SK-N-SH treated with all-trans-retinoic acid at 6 μM for 48 hours (cell line): ENCODE results near the gene PLEKHG5.

ENCODE experiments used
- ARNTL ChIP-seq: fragments of 450-650 bp; formaldehyde crosslinking; IDR thresholded peaks from 2 replicates; pipeline ENCODE4 v1.5.0; 2020; ENCODE audit warnings: low read depth, mild to moderate bottlenecking, moderate library complexity, borderline replicate concordance
- OSR1 ChIP-seq: fragments of 250-450 bp; sonication (Bioruptor Pico); IDR thresholded peaks from 2 replicates; pipeline ENCODE4 v1.8.0; 2022; ENCODE audit warnings: moderate library complexity, mild to moderate bottlenecking, inconsistent platforms
- POU6F1 ChIP-seq: fragments of 250-450 bp; sonication (Bioruptor Pico); IDR thresholded peaks from 2 replicates; pipeline ENCODE4 v1.8.0; 2021; ENCODE audit warnings: low read depth, mild to moderate bottlenecking, moderate library complexity, borderline replicate concordance
- PPARA ChIP-seq: fragments of 250-450 bp; sonication (Bioruptor Pico); IDR thresholded peaks from 2 replicates; pipeline ENCODE4 v1.5.0; 2020; ENCODE audit warnings: mild to moderate bottlenecking, borderline replicate concordance
- ZFP30 ChIP-seq: fragments of 450-650 bp; formaldehyde crosslinking; IDR thresholded peaks from 2 replicates; pipeline ENCODE4 v1.5.0; 2022; ENCODE audit warnings: mild to moderate bottlenecking, moderate library complexity
- TF ChIP-seq, protein P1 (sequence below): fragments of 250-450 bp; sonication (Bioruptor Pico); IDR thresholded peaks from 2 replicates; pipeline ENCODE4 v1.5.1; 2020; ENCODE audit warnings: low read depth, mild to moderate bottlenecking, moderate library complexity

DNA sequence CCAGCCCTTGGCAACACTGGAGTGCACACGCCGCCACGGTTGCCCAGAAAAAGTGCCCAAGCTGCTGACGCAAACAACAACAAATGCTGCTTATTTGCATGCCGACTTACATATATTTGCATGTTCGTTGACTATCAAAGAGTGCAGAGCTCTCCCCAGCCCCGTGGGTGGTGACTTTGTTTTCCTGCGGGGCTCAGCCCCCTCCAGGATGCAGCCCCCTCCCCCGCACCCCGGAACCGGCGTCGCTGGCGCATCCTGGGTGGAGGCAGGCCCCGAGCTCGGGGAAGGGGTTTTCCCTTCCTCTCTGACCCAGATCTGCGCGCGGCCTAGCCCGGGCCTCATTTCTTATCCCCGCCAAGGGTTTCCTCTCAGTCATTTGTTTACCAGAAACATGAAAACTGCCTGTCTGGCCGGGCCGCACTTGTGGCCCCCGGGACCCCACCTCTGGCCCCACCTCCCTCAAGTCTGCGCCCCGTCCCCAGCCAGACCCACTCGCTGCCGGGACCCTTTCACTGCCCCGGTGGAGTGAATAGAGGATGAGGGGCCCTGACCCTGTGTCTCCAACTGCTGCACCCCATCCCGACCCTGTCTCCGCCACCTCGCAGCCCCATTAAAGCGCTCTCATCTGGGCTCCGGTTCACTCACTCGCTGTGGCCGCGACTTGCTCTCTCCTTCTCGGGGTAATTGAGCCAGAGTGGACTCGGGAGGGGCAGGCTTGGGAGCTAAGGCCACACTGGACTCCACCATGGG lies 31.0 kb downstream of the PLEKHG5 start:
- TF ChIP-seq OSR1 (CRISPR knock-in tag): no peak
- no peak for TF ChIP-seq ZFP30 (CRISPR knock-in tag)
- no peak for TF ChIP-seq POU6F1 (CRISPR knock-in tag)
- no peak for TF ChIP-seq PPARA (CRISPR knock-in tag)
- TF ChIP-seq, protein P1, sequence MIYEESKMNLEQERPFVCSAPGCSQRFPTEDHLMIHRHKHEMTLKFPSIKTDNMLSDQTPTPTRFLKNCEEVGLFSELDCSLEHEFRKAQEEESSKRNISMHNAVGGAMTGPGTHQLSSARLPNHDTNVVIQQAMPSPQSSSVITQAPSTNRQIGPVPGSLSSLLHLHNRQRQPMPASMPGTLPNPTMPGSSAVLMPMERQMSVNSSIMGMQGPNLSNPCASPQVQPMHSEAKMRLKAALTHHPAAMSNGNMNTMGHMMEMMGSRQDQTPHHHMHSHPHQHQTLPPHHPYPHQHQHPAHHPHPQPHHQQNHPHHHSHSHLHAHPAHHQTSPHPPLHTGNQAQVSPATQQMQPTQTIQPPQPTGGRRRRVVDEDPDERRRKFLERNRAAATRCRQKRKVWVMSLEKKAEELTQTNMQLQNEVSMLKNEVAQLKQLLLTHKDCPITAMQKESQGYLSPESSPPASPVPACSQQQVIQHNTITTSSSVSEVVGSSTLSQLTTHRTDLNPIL (CRISPR knock-in tag): no peak
- TF ChIP-seq ARNTL (CRISPR knock-in tag): no peak
